VCaP (cell line): Measurements from ENCODE around the gene MKRN1.

ENCODE experiments used
- H3K27ac ChIP-seq: fragments of 450-650 bp; 2 replicates; pipeline ENCODE4 v1.5.1; 2017
- TF ChIP-seq, protein P1 (sequence below): fragments of 450-650 bp; conservative IDR thresholded peaks from 2 replicates; pipeline ENCODE4 v1.5.1; 2017; ENCODE audit warnings: mild to moderate bottlenecking, moderate library complexity

The MKRN1 gene

DNA sequence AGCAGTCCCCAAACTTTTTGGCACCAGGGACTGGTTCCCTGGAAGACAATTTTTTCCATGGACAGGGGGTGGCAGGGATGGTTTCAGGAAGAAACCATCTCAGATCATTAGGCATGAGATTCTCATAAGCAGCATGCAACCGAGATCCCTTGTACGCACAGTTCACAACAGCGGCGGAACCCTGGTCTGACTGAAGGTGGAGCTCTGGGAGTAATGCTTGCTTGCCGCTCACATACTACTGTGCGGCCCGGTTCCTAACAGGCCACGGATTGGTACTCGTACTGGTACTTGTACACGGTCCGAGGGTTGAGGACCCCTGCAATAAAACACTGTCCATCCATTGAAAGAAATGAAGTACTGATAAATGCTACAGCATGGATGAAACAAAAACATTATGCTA lies 32.8 kb downstream of the MKRN1 start:
- TF ChIP-seq, protein P1, sequence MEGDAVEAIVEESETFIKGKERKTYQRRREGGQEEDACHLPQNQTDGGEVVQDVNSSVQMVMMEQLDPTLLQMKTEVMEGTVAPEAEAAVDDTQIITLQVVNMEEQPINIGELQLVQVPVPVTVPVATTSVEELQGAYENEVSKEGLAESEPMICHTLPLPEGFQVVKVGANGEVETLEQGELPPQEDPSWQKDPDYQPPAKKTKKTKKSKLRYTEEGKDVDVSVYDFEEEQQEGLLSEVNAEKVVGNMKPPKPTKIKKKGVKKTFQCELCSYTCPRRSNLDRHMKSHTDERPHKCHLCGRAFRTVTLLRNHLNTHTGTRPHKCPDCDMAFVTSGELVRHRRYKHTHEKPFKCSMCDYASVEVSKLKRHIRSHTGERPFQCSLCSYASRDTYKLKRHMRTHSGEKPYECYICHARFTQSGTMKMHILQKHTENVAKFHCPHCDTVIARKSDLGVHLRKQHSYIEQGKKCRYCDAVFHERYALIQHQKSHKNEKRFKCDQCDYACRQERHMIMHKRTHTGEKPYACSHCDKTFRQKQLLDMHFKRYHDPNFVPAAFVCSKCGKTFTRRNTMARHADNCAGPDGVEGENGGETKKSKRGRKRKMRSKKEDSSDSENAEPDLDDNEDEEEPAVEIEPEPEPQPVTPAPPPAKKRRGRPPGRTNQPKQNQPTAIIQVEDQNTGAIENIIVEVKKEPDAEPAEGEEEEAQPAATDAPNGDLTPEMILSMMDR = no peak
- no peak overlapping the region for H3K27ac ChIP-seq

DNA sequence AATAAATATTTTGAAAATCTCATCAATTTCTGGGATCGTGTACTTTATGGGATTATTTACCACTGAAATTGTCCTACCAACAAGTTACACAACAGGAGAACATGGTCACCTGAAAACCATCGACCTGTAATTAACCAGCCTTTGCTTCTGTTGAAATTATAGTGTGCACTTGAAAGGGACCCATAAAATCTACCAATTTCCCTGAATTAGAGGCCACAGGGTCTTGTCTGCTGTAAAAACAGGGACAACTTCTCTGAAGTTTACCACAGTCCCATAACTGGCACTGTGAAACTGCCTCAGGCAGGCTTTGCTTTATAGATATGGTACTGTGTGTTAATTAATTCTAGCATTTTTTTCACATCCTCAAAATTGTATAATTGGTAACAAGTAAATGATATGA lies 37.8 kb downstream of the MKRN1 start:
- H3K27ac ChIP-seq = no peak overlapping the region
- TF ChIP-seq, protein P1 = no peak

DNA sequence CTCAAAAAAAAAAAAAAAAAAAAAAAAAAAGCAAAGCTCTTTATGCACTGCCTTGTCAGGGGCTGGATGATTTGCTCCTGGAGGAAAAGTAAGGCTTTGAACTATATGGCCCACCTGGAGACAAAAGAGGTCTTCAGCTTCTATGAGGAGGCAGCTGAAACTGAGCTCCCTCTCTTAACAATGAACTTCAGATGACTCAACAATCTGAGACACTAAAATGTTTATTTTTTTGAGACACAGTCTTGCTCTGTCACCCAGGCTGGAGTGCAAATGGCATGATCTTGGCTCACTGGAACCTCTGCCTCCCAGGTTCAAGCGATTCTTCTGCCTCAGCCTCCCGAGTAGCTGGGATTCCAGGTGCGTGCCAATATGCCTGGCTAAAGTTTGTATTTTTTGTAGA lies 38.7 kb downstream of the MKRN1 start:
- no peak overlapping the region for H3K27ac ChIP-seq
- TF ChIP-seq, protein P1 = no peak

DNA sequence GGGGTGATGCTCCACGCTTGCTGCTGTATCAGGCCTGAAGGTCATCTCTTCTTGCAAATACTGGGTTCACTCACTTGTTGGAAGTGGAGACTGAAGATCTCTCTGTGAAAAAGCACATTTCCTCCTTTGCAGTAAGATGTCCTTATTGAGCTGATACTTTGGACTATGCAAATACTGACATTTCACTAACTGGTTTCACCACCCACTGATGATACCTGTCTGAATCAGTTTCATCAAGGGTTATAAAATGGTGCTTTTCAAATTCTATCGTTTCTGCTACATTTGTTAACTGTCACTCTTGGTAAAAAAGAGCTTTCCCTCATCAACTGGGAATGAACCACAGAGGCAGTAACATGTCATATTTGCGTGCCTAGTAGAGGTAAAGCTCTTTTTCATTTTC lies 39.9 kb downstream of the MKRN1 start:
- H3K27ac ChIP-seq = no peak overlapping the region
- TF ChIP-seq, protein P1 = no peak

DNA sequence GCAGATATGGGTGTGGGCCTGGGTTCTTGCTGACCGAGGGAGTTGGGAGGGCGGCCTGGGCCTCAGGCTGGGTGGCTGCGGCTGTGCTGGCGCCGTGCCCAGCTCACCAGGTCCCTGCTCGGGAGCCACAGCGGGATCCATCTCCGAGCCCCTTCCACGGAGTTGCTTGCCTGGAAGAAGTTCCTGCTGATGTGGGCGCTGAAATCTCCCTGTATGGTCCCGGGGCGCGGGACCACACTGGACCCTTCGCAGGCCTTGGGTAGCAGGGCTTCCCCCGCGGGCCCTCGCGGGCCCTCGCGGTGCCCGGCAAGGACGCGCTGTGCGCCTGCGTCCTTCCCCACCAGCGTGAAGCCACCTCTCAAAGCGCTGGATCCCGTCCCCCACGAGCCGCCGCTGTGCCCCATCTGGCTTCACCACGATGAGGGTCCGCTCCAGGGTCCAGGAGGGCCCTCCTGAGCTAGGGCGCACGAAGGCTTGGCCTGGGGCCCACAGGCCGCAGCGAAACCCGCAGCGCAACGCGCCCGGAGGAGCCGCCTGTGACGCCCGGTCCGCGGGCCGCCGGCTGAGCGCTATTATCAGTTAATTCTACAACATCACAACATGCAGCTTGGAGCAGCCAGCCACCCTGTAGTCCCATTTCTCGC lies 43.9 kb downstream of the MKRN1 start:
- TF ChIP-seq, protein P1 = no peak
- H3K27ac ChIP-seq = no peak overlapping the region

DNA sequence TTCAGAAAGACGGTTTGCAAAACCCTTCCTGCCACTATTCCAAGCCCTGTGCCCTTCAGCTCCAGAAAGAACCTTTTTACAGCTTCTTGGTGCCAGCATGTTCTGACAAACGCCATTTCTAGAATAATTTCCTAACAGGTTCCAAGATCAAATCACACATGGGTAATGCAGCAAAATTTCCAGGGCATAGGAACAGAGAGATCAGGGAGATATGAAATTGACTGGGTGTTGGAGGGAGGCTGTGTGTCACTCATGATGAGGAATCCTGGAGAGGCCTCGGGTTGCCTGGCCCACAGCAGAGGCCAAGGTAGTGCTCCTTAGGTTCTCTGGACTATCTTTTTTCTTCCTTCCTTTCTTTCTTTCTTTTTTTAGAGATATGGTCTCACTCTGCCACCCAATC lies 45.9 kb downstream of the MKRN1 start:
- TF ChIP-seq, protein P1 = no peak
- H3K27ac ChIP-seq = no peak overlapping the region

DNA sequence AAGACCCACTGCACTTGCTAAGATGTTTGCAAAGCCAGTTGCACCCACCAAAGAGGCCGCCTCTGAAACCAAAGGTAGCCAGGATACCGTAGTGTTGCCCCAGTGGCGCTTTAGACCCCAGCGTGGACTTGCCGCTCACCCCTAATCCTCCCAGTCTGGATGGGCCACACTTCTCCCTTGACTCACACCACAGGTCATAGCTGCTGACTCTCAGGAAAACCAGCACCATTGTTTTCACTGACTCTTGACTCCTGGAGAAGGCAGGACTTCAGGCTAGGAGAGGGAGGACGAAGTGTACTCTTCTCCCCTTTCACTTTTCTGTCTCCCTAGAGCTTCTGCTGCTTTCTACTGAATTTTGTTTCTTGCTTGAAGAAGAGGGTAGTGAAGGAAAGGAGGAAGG lies 53.2 kb downstream of the MKRN1 start:
- H3K27ac ChIP-seq = no peak overlapping the region
- TF ChIP-seq, protein P1 = no peak
